Lung (tissue), 12 donors: ENCODE measurements around the gene SNU13. TPM values are rescaled to one million over a fixed set of nuclear protein-coding genes. Genes with fewer than 3 reads are reported as not detected.
A peak's percentile ranks its signal among the peaks of the same experiment; 100 is the strongest.

Experiments used
- ATAC-seq: fragments of 200-7000 bp; cut with Tn5 transposase; one replicate; pipeline ENCODE4 v1.9.1; 2020; ENCODE audit warnings: moderate number of reproducible peaks; ENCODE audit not compliant: insufficient read depth, low FRiP score
- DNase-seq, 3 donors: peaks; one replicate each; pipeline ENCODE4 v3.0.0-alpha.2; 2013 to 2017
- H3K27ac ChIP-seq, 2 donors: one replicate each; pipeline ENCODE4 v1.5.1; 2013; ENCODE audit warnings: mild to moderate bottlenecking in 2 of 2, moderate library complexity in 2 of 2, control low read depth in 1 of 2, inconsistent platforms in 1 of 2, low read depth in 1 of 2, low read length in 1 of 2
- H3K27me3 ChIP-seq, 3 donors: one replicate each; pipeline ENCODE4 v1.5.1; 2013; ENCODE audit warnings: low read length in 2 of 3; ENCODE audit not compliant: control insufficient read depth in 3 of 3, insufficient read depth in 3 of 3
- H3K36me3 ChIP-seq, 4 donors: one replicate each; pipeline ENCODE4 v1.5.1; 2013; ENCODE audit warnings: low read length in 4 of 4, mild to moderate bottlenecking in 1 of 4, moderate library complexity in 1 of 4; ENCODE audit not compliant: control insufficient read depth in 4 of 4, insufficient read depth in 4 of 4
- H3K4me1 ChIP-seq, 5 donors: one replicate each; pipeline ENCODE4 v1.5.1; 2013; ENCODE audit warnings: low read length in 5 of 5, mild to moderate bottlenecking in 2 of 5, moderate library complexity in 1 of 5; ENCODE audit not compliant: control insufficient read depth in 5 of 5, insufficient read depth in 5 of 5
- H3K4me3 ChIP-seq: one replicate; pipeline ENCODE4 v1.5.1; 2013; ENCODE audit warnings: mild to moderate bottlenecking, control low read depth, moderate library complexity
- H3K9ac ChIP-seq, 2 donors: one replicate each; pipeline ENCODE4 v1.5.1; 2013; ENCODE audit warnings: low read length in 2 of 2, control low read depth in 1 of 2; ENCODE audit not compliant: insufficient read depth in 1 of 2
- H3K9me3 ChIP-seq, 4 donors: one replicate each; pipeline ENCODE4 v1.5.1; 2013; ENCODE audit warnings: low read length in 3 of 4, mild to moderate bottlenecking in 1 of 4, moderate library complexity in 1 of 4; ENCODE audit not compliant: control insufficient read depth in 4 of 4, insufficient read depth in 3 of 4
- CTCF ChIP-seq: IDR thresholded peaks from 2 replicates; pipeline ENCODE4 v1.5.1; 2012; ENCODE audit warnings: mild to moderate bottlenecking; ENCODE audit errors: control extremely low read depth, extremely low read depth
- WGBS, 2 donors: extraction: QIAGEN DNeasy Blood & Tissue Kit; methylation state at CpG; one replicate each; pipeline ENCODE4 v1.1.7; 2013; 5-methylcytosine and 5-hydroxymethylcytosine counted together
- polyA plus RNA-seq, 2 donors: library from polyadenylated mRNA; stranded (reverse); fragments of 200-250 nt; gene quantifications; one replicate each; pipeline ENCODE4 v1.2.1, GENCODE V29; 2013
- total RNA-seq, 2 donors: library from RNA; depleted of rRNA in 1 of 2; stranded (reverse); fragments of >200 nt in 1 of 2; gene quantifications; one replicate each; pipeline ENCODE4 v1.2.1, GENCODE V29; 2014 to 2021
- donor health status: control.
- donor health status: control.
- donor health status: Bipolar disorder and iron deficiency.
- donor health status: healthy.
- donor health status: DM: yes; HTN: yes; CAD: no.

The SNU13 gene
- total and polyA plus RNA-seq, 4 donors, result 67.7 to 206 (median 135) TPM

- Histone ChIP-seq H3K27me3 (no peaks in the 10 kb centered on the region), H3K36me3 (no peaks in the 10 kb centered on the region), H3K9ac (no peak within 1 kb of the TSS), H3K4me1 (peaks cover 0 to 11% (median 4%) of the 10 kb centered on the region in 5 donors), H3K27ac (no peak within 1 kb of the TSS), H3K9me3 (no peaks in the 10 kb centered on the region), H3K4me3 (no peak within 1 kb of the TSS)
- peak; percentile 80 to 84 (median 81) for DNase-seq
- no peak for ATAC-seq
- no peak for TF ChIP-seq CTCF
- WGBS, 2 donors, result 40 to 47% methylated on average over 60 to 69 of the region's 69 CpGs
These were observed 10.8 kb upstream of the SNU13 start, which contains the start of gene MEI1 for GRCh38 chr22:41699264-41700107. Gene MEI1 (plus strand): TSS chr22:41699503. CDS start chr22:41699539, 36 bp downstream.

DNA sequence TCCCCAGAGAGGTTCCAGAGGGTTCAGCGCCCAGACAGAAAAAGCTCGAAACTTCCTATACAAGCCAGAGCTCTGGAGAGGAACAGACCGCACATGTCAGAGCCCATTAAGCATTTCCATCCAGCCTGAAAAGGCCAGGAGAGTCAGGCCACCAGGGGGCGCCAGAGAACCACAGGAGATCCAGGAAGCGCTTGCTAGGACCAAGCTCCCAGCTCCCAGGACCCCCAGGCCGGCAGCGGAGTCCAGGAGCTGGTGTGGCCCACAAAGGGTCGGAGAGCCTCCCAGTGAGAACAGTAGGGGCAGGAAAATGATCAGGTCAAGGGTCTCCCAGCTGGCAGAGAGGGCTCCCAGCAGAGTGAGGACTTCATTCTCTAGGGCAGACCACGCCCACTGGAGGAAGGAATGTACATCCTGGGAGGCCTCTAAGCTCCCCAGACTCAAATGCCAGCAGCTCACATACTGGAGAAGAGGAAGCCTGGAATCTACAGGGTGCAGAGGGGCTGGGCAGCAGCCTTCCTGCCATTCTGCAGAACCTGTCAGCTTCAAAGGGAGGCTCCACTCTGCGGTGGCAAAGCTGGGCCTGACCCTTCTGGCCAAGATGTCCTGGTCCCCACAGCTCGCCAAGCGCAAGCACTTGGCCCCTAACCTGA, 8.6 kb upstream of the SNU13 start:
- Histone ChIP-seq H3K27me3 (no peaks in the 10 kb centered on the region), H3K9ac (no peak overlapping the region), H3K9me3 (no peaks in the 10 kb centered on the region), H3K36me3 (peaks cover 0 to 5% (median 0%) of the 10 kb centered on the region in 4 donors), H3K4me3 (no peak overlapping the region), H3K4me1 (peaks cover 0 to 11% (median 4%) of the 10 kb centered on the region in 5 donors), H3K27ac (no peak overlapping the region)
- 25 to 26% methylated on average over 12 of the region's 12 CpGs for WGBS, 2 donors
- ATAC-seq (peak; percentile 88), DNase-seq (peak; percentile 93 to 96 (median 94))
- peak; percentile 87 for TF ChIP-seq CTCF

GRCh38 chr22:41696703-41697102, 8.0 kb upstream of the SNU13 start:
- no peak overlapping the region for H3K4me3 ChIP-seq
- no peak for TF ChIP-seq CTCF
- no peaks in the 10 kb centered on the region for H3K9me3 ChIP-seq
- H3K27ac ChIP-seq, result no peak overlapping the region
- DNase-seq (no peak), ATAC-seq (no peak)
- WGBS, 2 donors, result 65 to 74% methylated on average over 11 of the region's 11 CpGs
- peaks cover 0 to 5% (median 0%) of the 10 kb centered on the region in 4 donors for H3K36me3 ChIP-seq
- no peaks in the 10 kb centered on the region for H3K27me3 ChIP-seq
- peaks cover 0 to 11% (median 4%) of the 10 kb centered on the region in 5 donors for H3K4me1 ChIP-seq
- no peak overlapping the region for H3K9ac ChIP-seq
